Body of pancreas (tissue), 4 donors: ENCODE results near the gene BCCIP.

ENCODE experiments used
- POLR2A ChIP-seq, 3 donors: fragments of 450-650 bp; IDR thresholded peaks; one replicate each; pipeline ENCODE4 v1.6.1; 2016; ENCODE audit warnings: antibody characterized with exemption in 3 of 3, mild to moderate bottlenecking in 2 of 3
- TF ChIP-seq, protein P1 (sequence below), 7 experiments: fragments of 450-650 bp in 4 of 7; fragments of 200-600 bp in 3 of 7; sonication (generic) in 3 of 7; IDR thresholded peaks; one replicate each; pipeline ENCODE4 v1.5.1; 2016 to 2019; ENCODE audit warnings: antibody characterized with exemption in 7 of 7

DNA sequence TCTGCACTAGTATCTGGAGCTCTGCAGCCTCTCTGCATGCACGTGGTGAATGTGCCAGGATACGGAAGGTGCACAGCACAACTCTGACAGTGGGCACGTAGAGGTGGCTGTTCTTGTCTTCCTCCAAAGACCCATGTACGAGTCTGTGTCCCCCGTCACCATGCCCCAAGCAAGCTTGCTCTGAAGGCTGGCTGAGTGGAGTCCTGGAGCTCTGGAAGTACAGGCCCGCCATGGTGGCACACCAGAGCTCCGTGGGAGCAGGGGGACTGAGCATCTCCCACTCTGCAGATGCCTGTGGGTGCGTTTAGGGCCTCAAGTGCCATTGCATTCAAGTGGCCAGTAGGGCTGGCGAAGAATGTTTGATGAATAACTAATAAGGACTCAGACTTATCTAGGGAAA, 17.1 kb downstream of the BCCIP start:
- TF ChIP-seq POLR2A (IDR thresholded peaks at IDR 0.05), result no peak
- TF ChIP-seq, protein P1, sequence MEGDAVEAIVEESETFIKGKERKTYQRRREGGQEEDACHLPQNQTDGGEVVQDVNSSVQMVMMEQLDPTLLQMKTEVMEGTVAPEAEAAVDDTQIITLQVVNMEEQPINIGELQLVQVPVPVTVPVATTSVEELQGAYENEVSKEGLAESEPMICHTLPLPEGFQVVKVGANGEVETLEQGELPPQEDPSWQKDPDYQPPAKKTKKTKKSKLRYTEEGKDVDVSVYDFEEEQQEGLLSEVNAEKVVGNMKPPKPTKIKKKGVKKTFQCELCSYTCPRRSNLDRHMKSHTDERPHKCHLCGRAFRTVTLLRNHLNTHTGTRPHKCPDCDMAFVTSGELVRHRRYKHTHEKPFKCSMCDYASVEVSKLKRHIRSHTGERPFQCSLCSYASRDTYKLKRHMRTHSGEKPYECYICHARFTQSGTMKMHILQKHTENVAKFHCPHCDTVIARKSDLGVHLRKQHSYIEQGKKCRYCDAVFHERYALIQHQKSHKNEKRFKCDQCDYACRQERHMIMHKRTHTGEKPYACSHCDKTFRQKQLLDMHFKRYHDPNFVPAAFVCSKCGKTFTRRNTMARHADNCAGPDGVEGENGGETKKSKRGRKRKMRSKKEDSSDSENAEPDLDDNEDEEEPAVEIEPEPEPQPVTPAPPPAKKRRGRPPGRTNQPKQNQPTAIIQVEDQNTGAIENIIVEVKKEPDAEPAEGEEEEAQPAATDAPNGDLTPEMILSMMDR (IDR thresholded peaks at IDR 0.05), result no peak
